KMS-11 (cell line): ENCODE results near the gene NPLOC4.

Experiments
- H2AFZ ChIP-seq: fragments of 200-600 bp; sonication (generic); 2 replicates; pipeline ENCODE4 v1.6.1; 2016; ENCODE audit warnings: antibody characterized with exemption, mixed run types, low read depth
- H3K27ac ChIP-seq: fragments of 200-600 bp; sonication (generic); 2 replicates; pipeline ENCODE4 v1.6.1; 2016; ENCODE audit warnings: mild to moderate bottlenecking, mixed run types
- H3K27me3 ChIP-seq: fragments of 200-600 bp; sonication (generic); 2 replicates; pipeline ENCODE4 v1.6.1; 2017; ENCODE audit warnings: mild to moderate bottlenecking, low read depth, mixed run types, moderate library complexity; ENCODE audit not compliant: insufficient read depth
- H3K36me3 ChIP-seq: fragments of 200-600 bp; sonication (generic); 2 replicates; pipeline ENCODE4 v1.6.1; 2017; ENCODE audit warnings: mild to moderate bottlenecking, mixed run types; ENCODE audit not compliant: insufficient read depth
- H3K4me1 ChIP-seq: fragments of 200-600 bp; sonication (generic); 2 replicates; pipeline ENCODE4 v1.6.1; 2016; ENCODE audit warnings: mild to moderate bottlenecking, low read depth, mixed run types; ENCODE audit not compliant: poor library complexity, severe bottlenecking
- H3K4me2 ChIP-seq: fragments of 200-600 bp; sonication (generic); 2 replicates; pipeline ENCODE4 v1.7.0; 2016; ENCODE audit warnings: mild to moderate bottlenecking, mixed run types
- H3K4me3 ChIP-seq: fragments of 200-600 bp; sonication (generic); IDR thresholded peaks from 2 replicates; pipeline ENCODE4 v1.6.1; 2017; ENCODE audit warnings: low read depth, low read length, mixed read lengths; ENCODE audit not compliant: insufficient read depth
- H3K79me2 ChIP-seq: fragments of 200-600 bp; sonication (generic); 2 replicates; pipeline ENCODE4 v1.6.1; 2016; ENCODE audit warnings: low read depth, mixed run types; ENCODE audit not compliant: insufficient read depth
- H3K9ac ChIP-seq: fragments of 200-600 bp; sonication (generic); 2 replicates; pipeline ENCODE4 v1.6.1; 2016; ENCODE audit warnings: mild to moderate bottlenecking, mixed run types
- H4K20me1 ChIP-seq: fragments of 200-600 bp; sonication (generic); 2 replicates; pipeline ENCODE4 v1.6.1; 2016; ENCODE audit warnings: mild to moderate bottlenecking, mixed run types; ENCODE audit not compliant: insufficient read depth
- CTCF ChIP-seq: fragments of 200-600 bp; sonication (generic); conservative IDR thresholded peaks from 2 replicates; pipeline ENCODE4 v1.6.1; 2017; ENCODE audit warnings: low read depth, mild to moderate bottlenecking, antibody characterized with exemption, low read length, moderate library complexity, mixed read lengths

The NPLOC4 gene

GRCh38 chr17:81672954-81673353 is 36.0 kb upstream of the NPLOC4 start:
- Histone ChIP-seq H3K4me3 (no peak overlapping the region), H2AFZ (no peak overlapping the region), H3K27me3 (no peaks in the 10 kb centered on the region), H3K36me3 (peaks cover 5% of the 10 kb centered on the region; the same call in 1 of the 2 replicates), H3K4me2 (no peak overlapping the region), H3K79me2 (peaks cover 14% of the 10 kb centered on the region), H3K27ac (no peak overlapping the region), H3K4me1 (peaks cover 7% of the 10 kb centered on the region), H4K20me1 (no peaks in the 10 kb centered on the region), H3K9ac (no peak overlapping the region)
- TF ChIP-seq CTCF = no peak

- Histone ChIP-seq H3K4me2 (no peak overlapping the region), H3K9ac (no peak overlapping the region), H3K36me3 (peaks cover 5% of the 10 kb centered on the region; the same call in 1 of the 2 replicates), H3K4me1 (peaks cover 11% of the 10 kb centered on the region), H2AFZ (no peak overlapping the region), H3K27me3 (no peaks in the 10 kb centered on the region), H3K4me3 (no peak overlapping the region), H3K79me2 (peaks cover 18% of the 10 kb centered on the region), H4K20me1 (no peaks in the 10 kb centered on the region), H3K27ac (no peak overlapping the region)
- no peak for TF ChIP-seq CTCF
Measured at GRCh38 chr17:81672504-81672903, 35.6 kb upstream of the NPLOC4 start.

GRCh38 chr17:81667754-81668153 is 30.8 kb upstream of the NPLOC4 start:
- no peak overlapping the region; the same call in 1 of the 2 replicates for H3K9ac ChIP-seq
- H3K27me3 ChIP-seq = no peaks in the 10 kb centered on the region
- no peak overlapping the region for H2AFZ ChIP-seq
- H3K4me1 ChIP-seq = peaks cover 24% of the 10 kb centered on the region
- no peaks in the 10 kb centered on the region for H4K20me1 ChIP-seq
- peaks cover 5% of the 10 kb centered on the region; the same call in 1 of the 2 replicates for H3K36me3 ChIP-seq
- no peak overlapping the region for H3K4me3 ChIP-seq
- peaks cover 42% of the 10 kb centered on the region for H3K79me2 ChIP-seq
- H3K27ac ChIP-seq = no peak overlapping the region
- no peak for TF ChIP-seq CTCF
- peak overlapping the region; percentile 97 for H3K4me2 ChIP-seq

GRCh38 chr17:81666342-81667191 is 29.7 kb upstream of the NPLOC4 start, which contains the start of the genes CCDC137 and OXLD1:
Gene CCDC137, plus strand, starts transcription at chr17:81666737. Its CDS starts 30 bp downstream, at chr17:81666767.
Gene OXLD1, minus strand, starts transcription at chr17:81666605. Its CDS starts 28 bp downstream, at chr17:81666577.
- Histone ChIP-seq H3K4me2 (peak within 1 kb of the TSS; percentile 97), H4K20me1 (no peaks in the 10 kb centered on the region), H3K79me2 (peaks cover 42% of the 10 kb centered on the region), H3K9ac (peak within 1 kb of the TSS; percentile 87), H3K4me1 (peaks cover 24% of the 10 kb centered on the region), H3K36me3 (peaks cover 5% of the 10 kb centered on the region; the same call in 1 of the 2 replicates), H3K27ac (peak within 1 kb of the TSS; percentile 73), H2AFZ (peak within 1 kb of the TSS; percentile 61), H3K27me3 (no peaks in the 10 kb centered on the region), H3K4me3 (no peak within 1 kb of the TSS)
- TF ChIP-seq CTCF = no peak
